Mucosa of descending colon (tissue), 3 donors: ENCODE results near the gene DGKD. TPM values are rescaled to one million over a fixed set of nuclear protein-coding genes. Genes with fewer than 3 reads are reported as not detected.

Experiments
- ATAC-seq: fragments of 200-7000 bp; cut with Tn5 transposase; one replicate; pipeline ENCODE4 v1.9.1; 2020; ENCODE audit warnings: mild to moderate bottlenecking, moderate library complexity
- DNase-seq, 3 donors: peaks; one replicate each; pipeline ENCODE4 v3.0.0-alpha.2; 2020
- H3K36me3 ChIP-seq: fragments of 200-600 bp; one replicate; pipeline ENCODE4 v1.8.0; 2021; ENCODE audit warnings: low read depth, mild to moderate bottlenecking
- H3K4me1 ChIP-seq: fragments of 200-600 bp; one replicate; pipeline ENCODE4 v1.8.0; 2021; ENCODE audit warnings: low read depth, mild to moderate bottlenecking
- H3K4me3 ChIP-seq: fragments of 200-600 bp; one replicate; pipeline ENCODE4 v1.8.0; 2021; ENCODE audit warnings: mild to moderate bottlenecking
- H3K9me3 ChIP-seq: fragments of 200-600 bp; one replicate; pipeline ENCODE4 v1.8.0; 2021; ENCODE audit warnings: mild to moderate bottlenecking
- intact Hi-C, 2 donors: fragments of 100-400 bp; cut with DNase I in 1 of 2; cut with micrococcal nuclease in 1 of 2; formaldehyde crosslinking; loops; one replicate each; pipeline versions ENCODE4 v1.11.0 to v1.11.1; 2022; cut with DNase I, micrococcal nuclease
- total RNA-seq, 3 donors: library from RNA; stranded (reverse); fragmentation: NEBNext Ultra II Directional in 2 of 3; extraction: Animal tissue kit (Norgen Biotek cat#: 25700) in 2 of 3; gene quantifications; one replicate each; pipeline versions ENCODE4 v1.2.1 to v1.2.4, GENCODE V29; 2021 to 2023
- TF ChIP-seq, protein P1 (sequence below): fragments of 200-600 bp; IDR thresholded peaks from one replicate; pipeline ENCODE4 v1.8.0; 2022; ENCODE audit warnings: antibody characterized with exemption, mild to moderate bottlenecking
- donor health status: DM: no; HTN: no; CAD: no; lungs with moderate emphysema.
- donor health status: DM: no; HTN: no; CAD: no.
- donor health status: DM: no; HTN: yes; CAD: no.

Gene DGKD
- total RNA-seq, 3 donors from 2014 or later: 81.8 to 159 (median 102) TPM

DNA sequence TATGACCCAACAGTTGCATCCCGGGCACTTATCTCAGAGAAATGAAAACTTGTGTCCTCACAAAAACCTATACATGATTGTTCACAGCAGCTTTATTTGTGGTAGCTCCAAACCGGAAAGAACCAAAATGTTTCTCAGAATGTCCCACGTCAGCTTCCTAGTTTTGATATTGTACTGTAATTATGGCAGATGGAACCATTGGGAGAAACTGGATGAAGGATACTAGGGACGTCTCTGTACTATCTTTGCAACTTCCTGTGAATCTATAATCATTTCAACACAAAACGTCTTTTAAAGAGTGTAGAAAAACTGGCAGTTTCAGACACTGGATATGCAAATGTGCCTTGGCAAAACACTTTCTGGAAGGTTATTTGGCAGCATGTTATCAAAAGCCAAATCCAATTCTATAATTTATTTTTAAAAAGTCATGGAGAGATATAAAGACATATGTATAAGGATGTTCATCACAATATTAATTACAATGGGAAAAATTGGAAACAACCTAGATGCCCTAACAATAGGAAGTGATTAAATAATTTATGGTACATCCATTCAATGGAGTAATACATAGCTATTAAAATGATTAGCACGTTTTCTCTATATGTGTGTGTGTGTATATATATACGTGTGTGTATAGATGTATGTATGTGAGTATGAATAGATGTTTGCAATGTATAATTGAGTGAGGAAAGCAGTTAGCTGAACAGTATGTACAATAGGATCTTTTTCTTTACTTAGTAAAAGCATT is 36.9 kb upstream of the DGKD start:
- ATAC-seq (no peak), DNase-seq (no peak)
- Histone ChIP-seq H3K9me3 (no peaks in the 10 kb centered on the region), H3K4me1 (no peaks in the 10 kb centered on the region), H3K4me3 (no peak overlapping the region), H3K36me3 (no peaks in the 10 kb centered on the region)
- intact Hi-C loops: no loop called here
- TF ChIP-seq, protein P1, sequence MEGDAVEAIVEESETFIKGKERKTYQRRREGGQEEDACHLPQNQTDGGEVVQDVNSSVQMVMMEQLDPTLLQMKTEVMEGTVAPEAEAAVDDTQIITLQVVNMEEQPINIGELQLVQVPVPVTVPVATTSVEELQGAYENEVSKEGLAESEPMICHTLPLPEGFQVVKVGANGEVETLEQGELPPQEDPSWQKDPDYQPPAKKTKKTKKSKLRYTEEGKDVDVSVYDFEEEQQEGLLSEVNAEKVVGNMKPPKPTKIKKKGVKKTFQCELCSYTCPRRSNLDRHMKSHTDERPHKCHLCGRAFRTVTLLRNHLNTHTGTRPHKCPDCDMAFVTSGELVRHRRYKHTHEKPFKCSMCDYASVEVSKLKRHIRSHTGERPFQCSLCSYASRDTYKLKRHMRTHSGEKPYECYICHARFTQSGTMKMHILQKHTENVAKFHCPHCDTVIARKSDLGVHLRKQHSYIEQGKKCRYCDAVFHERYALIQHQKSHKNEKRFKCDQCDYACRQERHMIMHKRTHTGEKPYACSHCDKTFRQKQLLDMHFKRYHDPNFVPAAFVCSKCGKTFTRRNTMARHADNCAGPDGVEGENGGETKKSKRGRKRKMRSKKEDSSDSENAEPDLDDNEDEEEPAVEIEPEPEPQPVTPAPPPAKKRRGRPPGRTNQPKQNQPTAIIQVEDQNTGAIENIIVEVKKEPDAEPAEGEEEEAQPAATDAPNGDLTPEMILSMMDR: no peak

DNA sequence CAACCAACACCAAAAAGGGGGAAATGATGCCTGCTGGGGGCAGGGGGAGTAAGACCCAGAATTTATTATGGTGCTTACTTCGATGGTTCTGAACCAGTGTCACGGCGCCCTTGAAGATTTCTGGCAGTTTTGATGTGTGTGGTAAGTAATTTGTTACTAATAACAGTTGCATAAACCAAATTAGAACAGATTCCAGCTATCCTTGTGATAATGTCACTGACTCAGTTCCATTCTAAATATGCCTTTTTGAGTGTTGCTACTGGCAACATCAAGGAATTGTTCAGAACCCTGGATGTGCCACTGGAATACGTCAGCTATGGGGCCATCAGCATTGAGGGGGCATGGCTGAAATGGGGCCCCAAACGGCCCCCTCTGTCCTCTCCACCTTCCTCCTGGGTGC is 35.0 kb upstream of the DGKD start:
- H3K4me1 ChIP-seq: no peaks in the 10 kb centered on the region
- TF ChIP-seq, protein P1: no peak
- intact Hi-C loops: no loop called here
- no peaks in the 10 kb centered on the region for H3K36me3 ChIP-seq
- ATAC-seq (no peak), DNase-seq (no peak)
- H3K9me3 ChIP-seq: no peaks in the 10 kb centered on the region
- H3K4me3 ChIP-seq: no peak overlapping the region

DNA sequence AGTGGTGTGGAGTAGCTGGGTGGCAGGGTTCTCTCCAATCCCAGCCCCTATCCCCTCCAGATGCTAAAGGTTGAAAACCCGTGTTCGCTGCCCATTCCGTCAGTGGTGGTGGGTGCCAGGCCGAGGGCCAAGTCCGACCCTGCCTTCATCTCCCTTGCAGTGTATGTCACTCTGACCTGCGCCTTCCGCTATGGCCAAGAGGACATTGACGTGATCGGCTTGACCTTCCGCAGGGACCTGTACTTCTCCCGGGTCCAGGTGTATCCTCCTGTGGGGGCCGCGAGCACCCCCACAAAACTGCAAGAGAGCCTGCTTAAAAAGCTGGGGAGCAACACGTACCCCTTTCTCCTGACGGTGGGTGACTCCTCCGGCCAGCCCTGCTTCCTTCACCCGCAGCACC is 33.8 kb upstream of the DGKD start:
- H3K4me1 ChIP-seq: no peaks in the 10 kb centered on the region
- H3K36me3 ChIP-seq: no peaks in the 10 kb centered on the region
- intact Hi-C loops: no loop called here
- ATAC-seq: no peak
- no peak for DNase-seq
- H3K9me3 ChIP-seq: no peaks in the 10 kb centered on the region
- TF ChIP-seq, protein P1: no peak
- H3K4me3 ChIP-seq: no peak overlapping the region

GRCh38 chr2:233321166-233321565 is 33.1 kb upstream of the DGKD start:
- Histone ChIP-seq H3K36me3 (no peaks in the 10 kb centered on the region), H3K4me3 (no peak overlapping the region), H3K9me3 (no peaks in the 10 kb centered on the region), H3K4me1 (no peaks in the 10 kb centered on the region)
- TF ChIP-seq, protein P1: no peak
- intact Hi-C loops: no loop called here
- ATAC-seq (no peak), DNase-seq (no peak)

GRCh38 chr2:233323851-233324250 is 30.4 kb upstream of the DGKD start:
- H3K36me3 ChIP-seq: no peaks in the 10 kb centered on the region
- TF ChIP-seq, protein P1: no peak
- no peaks in the 10 kb centered on the region for H3K9me3 ChIP-seq
- ATAC-seq (peak; percentile 19), DNase-seq (no peak)
- H3K4me1 ChIP-seq: no peaks in the 10 kb centered on the region
- intact Hi-C loops: no loop called here
- H3K4me3 ChIP-seq: no peak overlapping the region
